ENCODE data around the gene UBE2F.

DNA sequence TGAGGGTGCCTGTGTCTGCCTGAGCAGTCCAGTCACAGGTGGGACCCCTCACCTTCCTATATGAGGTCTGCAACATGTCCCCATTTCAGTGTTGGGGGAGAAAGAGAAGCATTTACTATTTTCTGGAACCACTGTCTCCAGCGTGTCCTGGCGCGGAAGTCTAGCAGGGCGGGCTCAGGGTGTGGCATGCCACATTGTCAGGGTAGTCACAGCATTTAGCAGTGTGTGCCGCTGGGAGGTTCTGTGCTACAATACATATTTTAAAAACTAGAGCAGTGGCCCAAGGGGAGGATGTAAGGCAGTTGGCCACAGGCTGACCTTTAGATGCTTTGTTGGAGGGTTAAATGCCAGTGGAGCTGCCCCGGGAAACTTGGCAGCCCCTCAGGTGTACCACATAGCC is 12.5 kb downstream of the UBE2F start:
- TF ChIP-seq, protein P1, sequence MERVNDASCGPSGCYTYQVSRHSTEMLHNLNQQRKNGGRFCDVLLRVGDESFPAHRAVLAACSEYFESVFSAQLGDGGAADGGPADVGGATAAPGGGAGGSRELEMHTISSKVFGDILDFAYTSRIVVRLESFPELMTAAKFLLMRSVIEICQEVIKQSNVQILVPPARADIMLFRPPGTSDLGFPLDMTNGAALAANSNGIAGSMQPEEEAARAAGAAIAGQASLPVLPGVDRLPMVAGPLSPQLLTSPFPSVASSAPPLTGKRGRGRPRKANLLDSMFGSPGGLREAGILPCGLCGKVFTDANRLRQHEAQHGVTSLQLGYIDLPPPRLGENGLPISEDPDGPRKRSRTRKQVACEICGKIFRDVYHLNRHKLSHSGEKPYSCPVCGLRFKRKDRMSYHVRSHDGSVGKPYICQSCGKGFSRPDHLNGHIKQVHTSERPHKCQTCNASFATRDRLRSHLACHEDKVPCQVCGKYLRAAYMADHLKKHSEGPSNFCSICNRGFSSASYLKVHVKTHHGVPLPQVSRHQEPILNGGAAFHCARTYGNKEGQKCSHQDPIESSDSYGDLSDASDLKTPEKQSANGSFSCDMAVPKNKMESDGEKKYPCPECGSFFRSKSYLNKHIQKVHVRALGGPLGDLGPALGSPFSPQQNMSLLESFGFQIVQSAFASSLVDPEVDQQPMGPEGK (CRISPR knock-in tag; IDR thresholded peaks at IDR 0.05; ENCODE audit: borderline replicate concordance), result no peak
- TF ChIP-seq, protein P2, sequence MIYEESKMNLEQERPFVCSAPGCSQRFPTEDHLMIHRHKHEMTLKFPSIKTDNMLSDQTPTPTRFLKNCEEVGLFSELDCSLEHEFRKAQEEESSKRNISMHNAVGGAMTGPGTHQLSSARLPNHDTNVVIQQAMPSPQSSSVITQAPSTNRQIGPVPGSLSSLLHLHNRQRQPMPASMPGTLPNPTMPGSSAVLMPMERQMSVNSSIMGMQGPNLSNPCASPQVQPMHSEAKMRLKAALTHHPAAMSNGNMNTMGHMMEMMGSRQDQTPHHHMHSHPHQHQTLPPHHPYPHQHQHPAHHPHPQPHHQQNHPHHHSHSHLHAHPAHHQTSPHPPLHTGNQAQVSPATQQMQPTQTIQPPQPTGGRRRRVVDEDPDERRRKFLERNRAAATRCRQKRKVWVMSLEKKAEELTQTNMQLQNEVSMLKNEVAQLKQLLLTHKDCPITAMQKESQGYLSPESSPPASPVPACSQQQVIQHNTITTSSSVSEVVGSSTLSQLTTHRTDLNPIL (CRISPR knock-in tag; IDR thresholded peaks at IDR 0.05; ENCODE audit: low read depth), result no peak
- TF ChIP-seq RARB (CRISPR knock-in tag; IDR thresholded peaks at IDR 0.05), result no peak
- no peak for TF ChIP-seq ZFP3 (CRISPR knock-in tag; IDR thresholded peaks at IDR 0.05)
- TF ChIP-seq ZNF565 (CRISPR knock-in tag; conservative IDR thresholded peaks at IDR 0.05; ENCODE audit: low read depth), result no peak
- TF ChIP-seq, protein P3, sequence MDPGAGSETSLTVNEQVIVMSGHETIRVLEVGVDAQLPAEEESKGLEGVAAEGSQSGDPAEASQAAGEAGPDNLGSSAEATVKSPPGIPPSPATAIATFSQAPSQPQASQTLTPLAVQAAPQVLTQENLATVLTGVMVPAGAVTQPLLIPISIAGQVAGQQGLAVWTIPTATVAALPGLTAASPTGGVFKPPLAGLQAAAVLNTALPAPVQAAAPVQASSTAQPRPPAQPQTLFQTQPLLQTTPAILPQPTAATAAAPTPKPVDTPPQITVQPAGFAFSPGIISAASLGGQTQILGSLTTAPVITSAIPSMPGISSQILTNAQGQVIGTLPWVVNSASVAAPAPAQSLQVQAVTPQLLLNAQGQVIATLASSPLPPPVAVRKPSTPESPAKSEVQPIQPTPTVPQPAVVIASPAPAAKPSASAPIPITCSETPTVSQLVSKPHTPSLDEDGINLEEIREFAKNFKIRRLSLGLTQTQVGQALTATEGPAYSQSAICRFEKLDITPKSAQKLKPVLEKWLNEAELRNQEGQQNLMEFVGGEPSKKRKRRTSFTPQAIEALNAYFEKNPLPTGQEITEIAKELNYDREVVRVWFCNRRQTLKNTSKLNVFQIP (CRISPR knock-in tag; IDR thresholded peaks at IDR 0.05; ENCODE audit: borderline replicate concordance, low read depth), result no peak
- no peak for TF ChIP-seq ZFP30 (CRISPR knock-in tag; IDR thresholded peaks at IDR 0.05)
- TF ChIP-seq, protein P4, sequence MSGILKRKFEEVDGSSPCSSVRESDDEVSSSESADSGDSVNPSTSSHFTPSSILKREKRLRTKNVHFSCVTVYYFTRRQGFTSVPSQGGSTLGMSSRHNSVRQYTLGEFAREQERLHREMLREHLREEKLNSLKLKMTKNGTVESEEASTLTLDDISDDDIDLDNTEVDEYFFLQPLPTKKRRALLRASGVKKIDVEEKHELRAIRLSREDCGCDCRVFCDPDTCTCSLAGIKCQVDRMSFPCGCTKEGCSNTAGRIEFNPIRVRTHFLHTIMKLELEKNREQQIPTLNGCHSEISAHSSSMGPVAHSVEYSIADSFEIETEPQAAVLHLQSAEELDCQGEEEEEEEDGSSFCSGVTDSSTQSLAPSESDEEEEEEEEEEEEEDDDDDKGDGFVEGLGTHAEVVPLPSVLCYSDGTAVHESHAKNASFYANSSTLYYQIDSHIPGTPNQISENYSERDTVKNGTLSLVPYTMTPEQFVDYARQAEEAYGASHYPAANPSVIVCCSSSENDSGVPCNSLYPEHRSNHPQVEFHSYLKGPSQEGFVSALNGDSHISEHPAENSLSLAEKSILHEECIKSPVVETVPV (CRISPR knock-in tag; IDR thresholded peaks at IDR 0.05), result no peak
- TF ChIP-seq ZNF70 (CRISPR knock-in tag; IDR thresholded peaks at IDR 0.05), result no peak
- no peak for TF ChIP-seq CSDC2 (CRISPR knock-in tag; IDR thresholded peaks at IDR 0.05)
- no peak for TF ChIP-seq SNAI2 (CRISPR knock-in tag; IDR thresholded peaks at IDR 0.05)
- TF ChIP-seq TOX (CRISPR knock-in tag; IDR thresholded peaks at IDR 0.05; ENCODE audit: borderline replicate concordance), result no peak
